BE2C (cell line): ENCODE measurements around the gene SMCP.

ENCODE experiments used
- DNase-seq: peaks from one replicate; pipeline ENCODE4 v3.0.0-alpha.2; 2020
- H3K27me3 ChIP-seq: fragments of 250-450 bp; sonication (Bioruptor Pico); 2 replicates; pipeline ENCODE4 v1.5.1; 2020; ENCODE audit warnings: mild to moderate bottlenecking
- H3K36me3 ChIP-seq: fragments of 250-450 bp; sonication (Bioruptor Pico); 2 replicates; pipeline ENCODE4 v1.5.1; 2020; ENCODE audit warnings: mild to moderate bottlenecking
- H3K4me1 ChIP-seq: fragments of 250-450 bp; sonication (Bioruptor Pico); 2 replicates; pipeline ENCODE4 v1.5.1; 2020
- H3K4me3 ChIP-seq: 2 replicates; pipeline ENCODE4 v1.5.1; 2011; ENCODE audit warnings: low read depth, low read length
- H3K9me3 ChIP-seq: fragments of 250-450 bp; sonication (Bioruptor Pico); 2 replicates; pipeline ENCODE4 v1.5.1; 2020
- CTCF ChIP-seq: IDR thresholded peaks from 2 replicates; pipeline ENCODE4 v1.5.1; 2012; ENCODE audit warnings: mild to moderate bottlenecking, low read depth, low read length

SMCP gene

GRCh38 chr1:152924191-152924590 lies 46.1 kb downstream of the SMCP start:
- Histone ChIP-seq H3K4me3 (no peak overlapping the region), H3K36me3 (no peaks in the 10 kb centered on the region), H3K27me3 (no peaks in the 10 kb centered on the region), H3K9me3 (no peaks in the 10 kb centered on the region), H3K4me1 (no peaks in the 10 kb centered on the region)
- no peak for DNase-seq
- no peak for TF ChIP-seq CTCF

- no peak for DNase-seq
- Histone ChIP-seq H3K9me3 (no peaks in the 10 kb centered on the region), H3K27me3 (no peaks in the 10 kb centered on the region)
Measured at GRCh38 chr1:152926091-152926490, 48.0 kb downstream of the SMCP start.

GRCh38 chr1:152928671-152929070 lies 50.5 kb downstream of the SMCP start:
- no peaks in the 10 kb centered on the region for H3K4me1 ChIP-seq
- no peak overlapping the region for H3K4me3 ChIP-seq
- H3K36me3 ChIP-seq, result no peaks in the 10 kb centered on the region
- no peak for TF ChIP-seq CTCF
- no peaks in the 10 kb centered on the region for H3K27me3 ChIP-seq
- H3K9me3 ChIP-seq, result no peaks in the 10 kb centered on the region
- DNase-seq, result no peak

More at GRCh38 chr1:152926091-152926490, 48.0 kb downstream of the SMCP start:
- peak; percentile 31 for TF ChIP-seq CTCF
- H3K36me3 ChIP-seq, result no peaks in the 10 kb centered on the region
- no peak overlapping the region for H3K4me3 ChIP-seq
- no peaks in the 10 kb centered on the region for H3K4me1 ChIP-seq

- Histone ChIP-seq H3K4me3 (no peak overlapping the region), H3K27me3 (no peaks in the 10 kb centered on the region), H3K36me3 (no peaks in the 10 kb centered on the region), H3K9me3 (no peaks in the 10 kb centered on the region), H3K4me1 (no peaks in the 10 kb centered on the region)
- DNase-seq, result no peak
- TF ChIP-seq CTCF, result no peak
Measured at GRCh38 chr1:152932170-152932811, 54.2 kb downstream of the SMCP start.

- DNase-seq, result no peak
Measured at GRCh38 chr1:152933196-152933595, 55.1 kb downstream of the SMCP start.

More at GRCh38 chr1:152933196-152933595, 55.1 kb downstream of the SMCP start:
- Histone ChIP-seq H3K27me3 (no peaks in the 10 kb centered on the region), H3K36me3 (no peaks in the 10 kb centered on the region), H3K4me3 (no peak overlapping the region), H3K4me1 (no peaks in the 10 kb centered on the region), H3K9me3 (no peaks in the 10 kb centered on the region)
- TF ChIP-seq CTCF, result no peak
